HL-60 (cell line): ENCODE data around the gene ATP5MC3.

Source experiments
- GABPA ChIP-seq: IDR thresholded peaks from 2 replicates; pipeline ENCODE4 v1.6.1; 2012; ENCODE audit warnings: low read depth
- TF ChIP-seq, protein P1 (sequence below): IDR thresholded peaks from one replicate; pipeline ENCODE4 v1.5.1; 2011; ENCODE audit warnings: low read length, control low read depth, inconsistent platforms; ENCODE audit not compliant: insufficient read depth

DNA sequence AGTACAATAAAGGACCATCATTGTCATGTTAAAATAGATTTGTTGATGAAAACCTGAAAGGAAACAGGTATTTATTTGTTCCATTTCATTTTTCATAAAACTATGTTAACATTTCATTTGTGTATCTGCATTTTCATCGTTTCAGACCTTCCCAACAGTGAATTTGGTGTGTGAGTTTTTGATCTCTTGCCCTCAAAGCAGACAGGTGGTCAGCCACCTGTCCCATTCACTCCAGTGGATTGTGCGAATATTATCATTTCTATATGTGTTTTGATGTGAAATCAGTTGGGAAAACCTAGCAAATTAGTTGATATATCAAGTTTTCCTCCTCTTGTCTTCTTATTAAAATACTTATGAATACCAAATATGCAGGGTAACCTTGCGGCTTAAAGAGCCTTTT, 25.4 kb upstream of the ATP5MC3 start:
- no peak for TF ChIP-seq GABPA
- TF ChIP-seq, protein P1, sequence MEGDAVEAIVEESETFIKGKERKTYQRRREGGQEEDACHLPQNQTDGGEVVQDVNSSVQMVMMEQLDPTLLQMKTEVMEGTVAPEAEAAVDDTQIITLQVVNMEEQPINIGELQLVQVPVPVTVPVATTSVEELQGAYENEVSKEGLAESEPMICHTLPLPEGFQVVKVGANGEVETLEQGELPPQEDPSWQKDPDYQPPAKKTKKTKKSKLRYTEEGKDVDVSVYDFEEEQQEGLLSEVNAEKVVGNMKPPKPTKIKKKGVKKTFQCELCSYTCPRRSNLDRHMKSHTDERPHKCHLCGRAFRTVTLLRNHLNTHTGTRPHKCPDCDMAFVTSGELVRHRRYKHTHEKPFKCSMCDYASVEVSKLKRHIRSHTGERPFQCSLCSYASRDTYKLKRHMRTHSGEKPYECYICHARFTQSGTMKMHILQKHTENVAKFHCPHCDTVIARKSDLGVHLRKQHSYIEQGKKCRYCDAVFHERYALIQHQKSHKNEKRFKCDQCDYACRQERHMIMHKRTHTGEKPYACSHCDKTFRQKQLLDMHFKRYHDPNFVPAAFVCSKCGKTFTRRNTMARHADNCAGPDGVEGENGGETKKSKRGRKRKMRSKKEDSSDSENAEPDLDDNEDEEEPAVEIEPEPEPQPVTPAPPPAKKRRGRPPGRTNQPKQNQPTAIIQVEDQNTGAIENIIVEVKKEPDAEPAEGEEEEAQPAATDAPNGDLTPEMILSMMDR, result no peak
